Suprapubic skin (tissue), 4 donors: Measurements from ENCODE around the gene RASGEF1C.

ENCODE experiments used
- EP300 ChIP-seq: sonication (generic); formaldehyde crosslinking; IDR thresholded peaks from one replicate; pipeline ENCODE4 v1.6.1; 2017; ENCODE audit warnings: antibody characterized with exemption
- POLR2A ChIP-seq, 2 donors: fragments of 450-650 bp; IDR thresholded peaks; one replicate each; pipeline ENCODE4 v1.6.1; 2017; ENCODE audit warnings: antibody characterized with exemption in 2 of 2, mild to moderate bottlenecking in 2 of 2, moderate library complexity in 2 of 2
- POLR2AphosphoS5 ChIP-seq, 3 donors: sonication (generic); formaldehyde crosslinking; IDR thresholded peaks; one replicate each; pipeline ENCODE4 v1.6.1; 2017; ENCODE audit warnings: antibody characterized with exemption in 3 of 3
- TF ChIP-seq, protein P1 (sequence below), 2 donors: fragments of 200-600 bp in 1 of 2; fragments of 450-650 bp in 1 of 2; sonication (generic) in 1 of 2; IDR thresholded peaks; one replicate each; pipeline ENCODE4 v1.5.1; 2016 to 2019; ENCODE audit warnings: antibody characterized with exemption in 2 of 2, mild to moderate bottlenecking in 1 of 2, moderate library complexity in 1 of 2

DNA sequence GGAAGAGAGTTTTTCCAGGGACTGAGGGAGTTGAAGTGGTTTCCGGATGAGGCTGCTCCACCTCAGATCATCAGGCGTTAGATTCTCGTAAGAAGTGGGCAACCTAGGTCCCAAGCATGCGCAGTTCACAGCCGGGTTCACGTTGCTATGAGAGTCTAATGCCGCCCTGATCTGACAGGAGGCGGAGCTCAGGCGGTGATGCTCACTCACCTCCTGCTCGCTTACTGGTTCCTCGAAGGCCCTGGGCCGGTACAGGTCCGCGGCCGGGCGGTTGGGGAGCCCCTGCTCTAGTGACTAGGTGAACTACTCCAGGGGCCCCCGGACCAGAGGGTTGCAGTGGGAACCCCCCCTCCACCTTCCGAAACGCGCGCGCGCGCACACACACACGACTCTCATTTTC, 136.5 kb downstream of the RASGEF1C start:
- TF ChIP-seq, protein P1, sequence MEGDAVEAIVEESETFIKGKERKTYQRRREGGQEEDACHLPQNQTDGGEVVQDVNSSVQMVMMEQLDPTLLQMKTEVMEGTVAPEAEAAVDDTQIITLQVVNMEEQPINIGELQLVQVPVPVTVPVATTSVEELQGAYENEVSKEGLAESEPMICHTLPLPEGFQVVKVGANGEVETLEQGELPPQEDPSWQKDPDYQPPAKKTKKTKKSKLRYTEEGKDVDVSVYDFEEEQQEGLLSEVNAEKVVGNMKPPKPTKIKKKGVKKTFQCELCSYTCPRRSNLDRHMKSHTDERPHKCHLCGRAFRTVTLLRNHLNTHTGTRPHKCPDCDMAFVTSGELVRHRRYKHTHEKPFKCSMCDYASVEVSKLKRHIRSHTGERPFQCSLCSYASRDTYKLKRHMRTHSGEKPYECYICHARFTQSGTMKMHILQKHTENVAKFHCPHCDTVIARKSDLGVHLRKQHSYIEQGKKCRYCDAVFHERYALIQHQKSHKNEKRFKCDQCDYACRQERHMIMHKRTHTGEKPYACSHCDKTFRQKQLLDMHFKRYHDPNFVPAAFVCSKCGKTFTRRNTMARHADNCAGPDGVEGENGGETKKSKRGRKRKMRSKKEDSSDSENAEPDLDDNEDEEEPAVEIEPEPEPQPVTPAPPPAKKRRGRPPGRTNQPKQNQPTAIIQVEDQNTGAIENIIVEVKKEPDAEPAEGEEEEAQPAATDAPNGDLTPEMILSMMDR (IDR thresholded peaks at IDR 0.05), result no peak
- TF ChIP-seq POLR2A (IDR thresholded peaks at IDR 0.05) (no peak), EP300 (no peak), POLR2AphosphoS5 (IDR thresholded peaks at IDR 0.05) (no peak)
